Osteoblast (primary cell): Measurements from ENCODE around the gene RAX. TPM values are rescaled to one million over a fixed set of nuclear protein-coding genes. Genes with fewer than 3 reads are reported as not detected.
A peak's percentile ranks its signal among the peaks of the same experiment; 100 is the strongest.

Experiments
- DNase-seq: peaks from one replicate; pipeline ENCODE4 v3.0.0; 2011; ENCODE audit warnings: low spot score, mixed read lengths; ENCODE audit not compliant: insufficient read length; ENCODE audit errors: missing footprints
- H2AFZ ChIP-seq: 2 replicates; pipeline ENCODE4 v1.6.0; 2011; ENCODE audit warnings: mild to moderate bottlenecking, low read length
- H3K27ac ChIP-seq: 2 replicates; pipeline ENCODE4 v1.5.1; 2011; ENCODE audit warnings: mild to moderate bottlenecking, low read depth, low read length, moderate library complexity
- H3K27me3 ChIP-seq: 2 replicates; pipeline ENCODE4 v1.6.0; 2012; ENCODE audit warnings: mild to moderate bottlenecking, control low read depth, inconsistent platforms, low read length, moderate library complexity; ENCODE audit not compliant: insufficient read depth
- H3K36me3 ChIP-seq: 2 replicates; pipeline ENCODE4 v1.5.1; 2011; ENCODE audit warnings: mild to moderate bottlenecking, low read length, control low read depth, moderate library complexity; ENCODE audit not compliant: insufficient read depth
- H3K4me1 ChIP-seq: 2 replicates; pipeline ENCODE4 v1.5.1; 2011; ENCODE audit warnings: mild to moderate bottlenecking, low read length, control low read depth, moderate library complexity; ENCODE audit not compliant: insufficient read depth
- H3K4me2 ChIP-seq: 2 replicates; pipeline ENCODE4 v1.6.0; 2011; ENCODE audit warnings: mild to moderate bottlenecking, low read length; ENCODE audit not compliant: insufficient read depth
- H3K4me3 ChIP-seq: fragments of 200-600 bp; sonication (generic); 3 replicates; pipeline ENCODE4 v1.5.1; 2012; ENCODE audit warnings: mild to moderate bottlenecking, low read length, inconsistent platforms; ENCODE audit not compliant: insufficient read depth
- H3K79me2 ChIP-seq: 2 replicates; pipeline ENCODE4 v1.6.0; 2012; ENCODE audit warnings: mild to moderate bottlenecking, low read length, control low read depth, inconsistent platforms; ENCODE audit not compliant: insufficient read depth
- H3K9me3 ChIP-seq: 2 replicates; pipeline ENCODE4 v1.5.1; 2011; ENCODE audit warnings: low read depth, low read length, control low read depth
- H4K20me1 ChIP-seq: 2 replicates; pipeline ENCODE4 v1.6.0; 2012; ENCODE audit warnings: mild to moderate bottlenecking, low read length, control low read depth; ENCODE audit not compliant: insufficient read depth
- total RNA-seq: library from RNA; depleted of rRNA; stranded (reverse); fragments of >200 nt; gene quantifications from 2 replicates; pipeline ENCODE4 v1.2.3, GENCODE V29; 2012
- TF ChIP-seq, protein P1 (sequence below): IDR thresholded peaks from 2 replicates; pipeline ENCODE4 v1.5.1; 2011; ENCODE audit warnings: mild to moderate bottlenecking, low read depth, low read length, moderate library complexity; ENCODE audit errors: extremely low read depth

Gene RAX
- total RNA-seq = not detected in 2 replicates

- peaks cover 4% of the 10 kb centered on the region for H3K9me3 ChIP-seq
- H3K27ac ChIP-seq = no peak within 1 kb of the TSS
- peaks cover 98% of the 10 kb centered on the region for H3K27me3 ChIP-seq
- peak within 1 kb of the TSS; percentile 28 for H3K4me2 ChIP-seq
- peak; percentile 93 for DNase-seq
- H3K79me2 ChIP-seq = no peaks in the 10 kb centered on the region
- H4K20me1 ChIP-seq = no peaks in the 10 kb centered on the region
- no peak within 1 kb of the TSS for H2AFZ ChIP-seq
- TF ChIP-seq, protein P1, sequence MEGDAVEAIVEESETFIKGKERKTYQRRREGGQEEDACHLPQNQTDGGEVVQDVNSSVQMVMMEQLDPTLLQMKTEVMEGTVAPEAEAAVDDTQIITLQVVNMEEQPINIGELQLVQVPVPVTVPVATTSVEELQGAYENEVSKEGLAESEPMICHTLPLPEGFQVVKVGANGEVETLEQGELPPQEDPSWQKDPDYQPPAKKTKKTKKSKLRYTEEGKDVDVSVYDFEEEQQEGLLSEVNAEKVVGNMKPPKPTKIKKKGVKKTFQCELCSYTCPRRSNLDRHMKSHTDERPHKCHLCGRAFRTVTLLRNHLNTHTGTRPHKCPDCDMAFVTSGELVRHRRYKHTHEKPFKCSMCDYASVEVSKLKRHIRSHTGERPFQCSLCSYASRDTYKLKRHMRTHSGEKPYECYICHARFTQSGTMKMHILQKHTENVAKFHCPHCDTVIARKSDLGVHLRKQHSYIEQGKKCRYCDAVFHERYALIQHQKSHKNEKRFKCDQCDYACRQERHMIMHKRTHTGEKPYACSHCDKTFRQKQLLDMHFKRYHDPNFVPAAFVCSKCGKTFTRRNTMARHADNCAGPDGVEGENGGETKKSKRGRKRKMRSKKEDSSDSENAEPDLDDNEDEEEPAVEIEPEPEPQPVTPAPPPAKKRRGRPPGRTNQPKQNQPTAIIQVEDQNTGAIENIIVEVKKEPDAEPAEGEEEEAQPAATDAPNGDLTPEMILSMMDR = no peak
- peak within 1 kb of the TSS; percentile 45 for H3K4me3 ChIP-seq
- H3K36me3 ChIP-seq = no peaks in the 10 kb centered on the region
- H3K4me1 ChIP-seq = no peaks in the 10 kb centered on the region
Measured at GRCh38 chr18:59272891-59273758, at the start of gene RAX. Gene RAX, minus strand, starts transcription at chr18:59273454. Its CDS starts 248 bp downstream, at chr18:59273206.

- Histone ChIP-seq H4K20me1 (no peaks in the 10 kb centered on the region), H2AFZ (no peak within 1 kb of the TSS), H3K4me2 (no peak within 1 kb of the TSS), H3K27ac (no peak within 1 kb of the TSS), H3K4me1 (peaks cover 2% of the 10 kb centered on the region), H3K36me3 (no peaks in the 10 kb centered on the region), H3K9me3 (no peaks in the 10 kb centered on the region), H3K4me3 (no peak within 1 kb of the TSS), H3K79me2 (no peaks in the 10 kb centered on the region), H3K27me3 (peaks cover 40% of the 10 kb centered on the region)
- DNase-seq = no peak
- TF ChIP-seq, protein P1 = no peak
Measured at GRCh38 chr18:59318460-59319050, 45.3 kb upstream of the RAX start, which contains the start of gene CPLX4. Gene CPLX4, minus strand, starts transcription at chr18:59318649. Its CDS starts 187 bp downstream, at chr18:59318462.

GRCh38 chr18:59311631-59312030 is 38.4 kb upstream of the RAX start:
- Histone ChIP-seq H3K27ac (no peak overlapping the region), H3K4me2 (no peak overlapping the region), H3K36me3 (no peaks in the 10 kb centered on the region), H4K20me1 (no peaks in the 10 kb centered on the region), H3K27me3 (peaks cover 54% of the 10 kb centered on the region), H3K79me2 (no peaks in the 10 kb centered on the region), H3K4me1 (peaks cover 3% of the 10 kb centered on the region), H3K4me3 (no peak overlapping the region), H2AFZ (no peak overlapping the region), H3K9me3 (no peaks in the 10 kb centered on the region)
- TF ChIP-seq, protein P1 = no peak
- DNase-seq = no peak

- no peak overlapping the region for H3K27ac ChIP-seq
- H2AFZ ChIP-seq = peak overlapping the region; percentile 74
- no peaks in the 10 kb centered on the region for H3K36me3 ChIP-seq
- peak overlapping the region; percentile 83 for H3K4me2 ChIP-seq
- H3K4me3 ChIP-seq = peak overlapping the region; percentile 55
- peaks cover 75% of the 10 kb centered on the region for H3K27me3 ChIP-seq
- no peaks in the 10 kb centered on the region for H4K20me1 ChIP-seq
- DNase-seq = no peak
- H3K4me1 ChIP-seq = peaks cover 3% of the 10 kb centered on the region
- TF ChIP-seq, protein P1 = no peak
- no peaks in the 10 kb centered on the region for H3K9me3 ChIP-seq
- H3K79me2 ChIP-seq = no peaks in the 10 kb centered on the region
Measured at GRCh38 chr18:59308938-59309260, 35.6 kb upstream of the RAX start.
